ENCODE results near the gene THBS3. TPM values are rescaled to one million over a fixed set of nuclear protein-coding genes. Genes with fewer than 3 reads are reported as not detected.

Gene THBS3
- total and polyA plus RNA-seq, 9 of the 15 experiments (the other 6 are each of a cell fraction or from before 2014, with no cell fraction given), result 0.59 to 8.3 (median 3.2) TPM

DNA sequence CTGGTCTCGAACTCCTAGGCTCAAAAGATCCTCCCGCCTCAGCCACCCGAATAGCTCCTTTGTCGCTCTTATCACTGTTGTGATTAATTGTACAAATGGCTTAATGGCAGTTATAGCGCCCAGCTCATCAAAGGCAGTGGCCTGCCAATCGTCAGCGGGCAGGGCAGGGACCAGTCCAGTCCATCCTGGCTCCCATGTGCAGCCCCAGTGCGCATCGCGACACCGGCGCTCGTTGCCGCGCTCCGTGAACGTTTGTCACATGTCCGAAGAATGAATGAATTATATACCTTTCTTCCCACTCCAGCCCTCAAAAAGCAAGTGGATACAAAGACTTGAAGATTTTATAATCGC, 19.2 kb upstream of the THBS3 start (continued):
- TF ChIP-seq, protein P1, sequence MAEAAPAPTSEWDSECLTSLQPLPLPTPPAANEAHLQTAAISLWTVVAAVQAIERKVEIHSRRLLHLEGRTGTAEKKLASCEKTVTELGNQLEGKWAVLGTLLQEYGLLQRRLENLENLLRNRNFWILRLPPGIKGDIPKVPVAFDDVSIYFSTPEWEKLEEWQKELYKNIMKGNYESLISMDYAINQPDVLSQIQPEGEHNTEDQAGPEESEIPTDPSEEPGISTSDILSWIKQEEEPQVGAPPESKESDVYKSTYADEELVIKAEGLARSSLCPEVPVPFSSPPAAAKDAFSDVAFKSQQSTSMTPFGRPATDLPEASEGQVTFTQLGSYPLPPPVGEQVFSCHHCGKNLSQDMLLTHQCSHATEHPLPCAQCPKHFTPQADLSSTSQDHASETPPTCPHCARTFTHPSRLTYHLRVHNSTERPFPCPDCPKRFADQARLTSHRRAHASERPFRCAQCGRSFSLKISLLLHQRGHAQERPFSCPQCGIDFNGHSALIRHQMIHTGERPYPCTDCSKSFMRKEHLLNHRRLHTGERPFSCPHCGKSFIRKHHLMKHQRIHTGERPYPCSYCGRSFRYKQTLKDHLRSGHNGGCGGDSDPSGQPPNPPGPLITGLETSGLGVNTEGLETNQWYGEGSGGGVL (CRISPR knock-in tag; IDR thresholded peaks at IDR 0.05), result no peak
- TF ChIP-seq GATAD2A (IDR thresholded peaks at IDR 0.05), result no peak
- peak; percentile 54; the same call in 1 of the 2 replicates for TF ChIP-seq POLR2A (conservative IDR thresholded peaks at IDR 0.05)
- TF ChIP-seq ZBTB1 (CRISPR knock-in tag; IDR thresholded peaks at IDR 0.05; ENCODE audit: borderline replicate concordance, low read depth), result no peak
- TF ChIP-seq TAL1 (IDR thresholded peaks at IDR 0.05), result no peak
- TF ChIP-seq MCM2 (IDR thresholded peaks at IDR 0.05; ENCODE audit: low read depth), result no peak
- TF ChIP-seq, protein P2, sequence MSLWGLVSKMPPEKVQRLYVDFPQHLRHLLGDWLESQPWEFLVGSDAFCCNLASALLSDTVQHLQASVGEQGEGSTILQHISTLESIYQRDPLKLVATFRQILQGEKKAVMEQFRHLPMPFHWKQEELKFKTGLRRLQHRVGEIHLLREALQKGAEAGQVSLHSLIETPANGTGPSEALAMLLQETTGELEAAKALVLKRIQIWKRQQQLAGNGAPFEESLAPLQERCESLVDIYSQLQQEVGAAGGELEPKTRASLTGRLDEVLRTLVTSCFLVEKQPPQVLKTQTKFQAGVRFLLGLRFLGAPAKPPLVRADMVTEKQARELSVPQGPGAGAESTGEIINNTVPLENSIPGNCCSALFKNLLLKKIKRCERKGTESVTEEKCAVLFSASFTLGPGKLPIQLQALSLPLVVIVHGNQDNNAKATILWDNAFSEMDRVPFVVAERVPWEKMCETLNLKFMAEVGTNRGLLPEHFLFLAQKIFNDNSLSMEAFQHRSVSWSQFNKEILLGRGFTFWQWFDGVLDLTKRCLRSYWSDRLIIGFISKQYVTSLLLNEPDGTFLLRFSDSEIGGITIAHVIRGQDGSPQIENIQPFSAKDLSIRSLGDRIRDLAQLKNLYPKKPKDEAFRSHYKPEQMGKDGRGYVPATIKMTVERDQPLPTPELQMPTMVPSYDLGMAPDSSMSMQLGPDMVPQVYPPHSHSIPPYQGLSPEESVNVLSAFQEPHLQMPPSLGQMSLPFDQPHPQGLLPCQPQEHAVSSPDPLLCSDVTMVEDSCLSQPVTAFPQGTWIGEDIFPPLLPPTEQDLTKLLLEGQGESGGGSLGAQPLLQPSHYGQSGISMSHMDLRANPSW (CRISPR knock-in tag; IDR thresholded peaks at IDR 0.05), result no peak
- TF ChIP-seq CBX1 (IDR thresholded peaks at IDR 0.05; ENCODE audit: low read depth), result 0 out of 2 replicates have a peak, but pooled peaks have one; percentile 20
- TF ChIP-seq MEIS2 (IDR thresholded peaks at IDR 0.05; ENCODE audit: partially characterized antibody), result peak; percentile 35
- peak in 1 of 2 experiments; percentile 5; a peak in 1 of 4 replicates for TF ChIP-seq KDM1A (IDR thresholded peaks at IDR 0.05)
- TF ChIP-seq RNF2 (IDR thresholded peaks at IDR 0.05), result no peak
- TF ChIP-seq ZBTB17 (CRISPR knock-in tag; IDR thresholded peaks at IDR 0.05), result no peak
- TF ChIP-seq, protein P3, sequence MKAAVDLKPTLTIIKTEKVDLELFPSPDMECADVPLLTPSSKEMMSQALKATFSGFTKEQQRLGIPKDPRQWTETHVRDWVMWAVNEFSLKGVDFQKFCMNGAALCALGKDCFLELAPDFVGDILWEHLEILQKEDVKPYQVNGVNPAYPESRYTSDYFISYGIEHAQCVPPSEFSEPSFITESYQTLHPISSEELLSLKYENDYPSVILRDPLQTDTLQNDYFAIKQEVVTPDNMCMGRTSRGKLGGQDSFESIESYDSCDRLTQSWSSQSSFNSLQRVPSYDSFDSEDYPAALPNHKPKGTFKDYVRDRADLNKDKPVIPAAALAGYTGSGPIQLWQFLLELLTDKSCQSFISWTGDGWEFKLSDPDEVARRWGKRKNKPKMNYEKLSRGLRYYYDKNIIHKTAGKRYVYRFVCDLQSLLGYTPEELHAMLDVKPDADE (conservative IDR thresholded peaks at IDR 0.05; ENCODE audit: control insufficient read depth, low read depth, low read length), result no peak
- TF ChIP-seq DNMT1 (IDR thresholded peaks at IDR 0.05), result no peak
- TF ChIP-seq ZNF408 (CRISPR knock-in tag; IDR thresholded peaks at IDR 0.05; ENCODE audit: low read depth), result no peak
- TF ChIP-seq, protein P4, sequence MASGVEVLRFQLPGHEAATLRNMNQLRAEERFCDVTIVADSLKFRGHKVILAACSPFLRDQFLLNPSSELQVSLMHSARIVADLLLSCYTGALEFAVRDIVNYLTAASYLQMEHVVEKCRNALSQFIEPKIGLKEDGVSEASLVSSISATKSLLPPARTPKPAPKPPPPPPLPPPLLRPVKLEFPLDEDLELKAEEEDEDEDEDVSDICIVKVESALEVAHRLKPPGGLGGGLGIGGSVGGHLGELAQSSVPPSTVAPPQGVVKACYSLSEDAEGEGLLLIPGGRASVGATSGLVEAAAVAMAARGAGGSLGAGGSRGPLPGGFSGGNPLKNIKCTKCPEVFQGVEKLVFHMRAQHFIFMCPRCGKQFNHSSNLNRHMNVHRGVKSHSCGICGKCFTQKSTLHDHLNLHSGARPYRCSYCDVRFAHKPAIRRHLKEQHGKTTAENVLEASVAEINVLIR (CRISPR knock-in tag; IDR thresholded peaks at IDR 0.05), result no peak
- TF ChIP-seq RHOXF2B (CRISPR knock-in tag; conservative IDR thresholded peaks at IDR 0.05), result no peak
- peak in 1 of 2 experiments; percentile 36; a peak in 1 of 4 replicates for TF ChIP-seq MAZ (CRISPR knock-in tag; conservative IDR thresholded peaks at IDR 0.05 in 1 of 2, IDR thresholded peaks at IDR 0.05 in 1 of 2)
- TF ChIP-seq, protein P5, sequence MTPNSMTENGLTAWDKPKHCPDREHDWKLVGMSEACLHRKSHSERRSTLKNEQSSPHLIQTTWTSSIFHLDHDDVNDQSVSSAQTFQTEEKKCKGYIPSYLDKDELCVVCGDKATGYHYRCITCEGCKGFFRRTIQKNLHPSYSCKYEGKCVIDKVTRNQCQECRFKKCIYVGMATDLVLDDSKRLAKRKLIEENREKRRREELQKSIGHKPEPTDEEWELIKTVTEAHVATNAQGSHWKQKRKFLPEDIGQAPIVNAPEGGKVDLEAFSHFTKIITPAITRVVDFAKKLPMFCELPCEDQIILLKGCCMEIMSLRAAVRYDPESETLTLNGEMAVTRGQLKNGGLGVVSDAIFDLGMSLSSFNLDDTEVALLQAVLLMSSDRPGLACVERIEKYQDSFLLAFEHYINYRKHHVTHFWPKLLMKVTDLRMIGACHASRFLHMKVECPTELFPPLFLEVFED (CRISPR knock-in tag; conservative IDR thresholded peaks at IDR 0.05), result no peak
- no peak for TF ChIP-seq ETS2 (tag; IDR thresholded peaks at IDR 0.05; ENCODE audit: borderline replicate concordance, poor library complexity, severe bottlenecking)
- TF ChIP-seq ETV5 (CRISPR knock-in tag; IDR thresholded peaks at IDR 0.05; ENCODE audit: low read depth), result 0 out of 2 replicates have a peak, but pooled peaks have one; percentile 9
